Stimulated activated naive CD4-positive, alpha-beta T cell (primary cell): ENCODE measurements around the gene KNCN.

Source experiments
- DNase-seq, 6 experiments: peaks; one replicate each; lab custom pipeline; 2025; lab: John Stamatoyannopoulos, UW

KNCN gene

GRCh38 chr1:46551597-46552095 lies at the start of gene KNCN:
TSS of gene KNCN (minus strand) at chr1:46551647. CDS start at chr1:46551215, 432 bp downstream.
- DNase-seq, result no peak

- DNase-seq, result no peak
Measured at GRCh38 chr1:46599059-46599970, 47.9 kb upstream of the KNCN start.

- no peak for DNase-seq
Measured at GRCh38 chr1:46596846-46597245, 45.4 kb upstream of the KNCN start.

GRCh38 chr1:46596036-46596435 lies 44.6 kb upstream of the KNCN start:
- no peak for DNase-seq

- no peak for DNase-seq
Measured at GRCh38 chr1:46595127-46595526, 43.7 kb upstream of the KNCN start.

- no peak for DNase-seq
Measured at GRCh38 chr1:46594063-46594462, 42.6 kb upstream of the KNCN start.

GRCh38 chr1:46592823-46593222 lies 41.4 kb upstream of the KNCN start:
- DNase-seq, result no peak

- DNase-seq, result no peak
Measured at GRCh38 chr1:46589529-46589928, 38.1 kb upstream of the KNCN start.

- DNase-seq, result no peak
Measured at GRCh38 chr1:46587069-46587468, 35.6 kb upstream of the KNCN start.

GRCh38 chr1:46585312-46585938 lies 34.0 kb upstream of the KNCN start:
- DNase-seq, result no peak

GRCh38 chr1:46583494-46583893 lies 32.0 kb upstream of the KNCN start:
- DNase-seq, result no peak

- DNase-seq, result no peak
Measured at GRCh38 chr1:46582972-46583371, 31.5 kb upstream of the KNCN start.

- DNase-seq, result no peak
Measured at GRCh38 chr1:46581681-46582455, 30.4 kb upstream of the KNCN start.

GRCh38 chr1:46580140-46580903 lies 28.9 kb upstream of the KNCN start:
- no peak for DNase-seq

GRCh38 chr1:46577671-46578070 lies 26.2 kb upstream of the KNCN start:
- no peak for DNase-seq

- DNase-seq, result no peak
Measured at GRCh38 chr1:46576596-46576995, 25.1 kb upstream of the KNCN start.

- no peak for DNase-seq
Measured at GRCh38 chr1:46575778-46576177, 24.3 kb upstream of the KNCN start.

- DNase-seq, result no peak
Measured at GRCh38 chr1:46575300-46575699, 23.9 kb upstream of the KNCN start.

- DNase-seq, result no peak
Measured at GRCh38 chr1:46571691-46572225, 20.3 kb upstream of the KNCN start.

GRCh38 chr1:46569884-46570725 lies 18.7 kb upstream of the KNCN start:
- DNase-seq, result no peak
